C4-2B (cell line): ENCODE data around the gene CNTNAP3B.
"Not testable (repeated sequence)": the region's sequence is repeated elsewhere in the genome, so short reads cannot be mapped to it uniquely, and the experiment has no call there.

Experiments
- H3K27ac ChIP-seq: fragments of 450-650 bp; 2 replicates; pipeline ENCODE4 v1.5.1; 2017
- TF ChIP-seq, protein P1 (sequence below): fragments of 450-650 bp; conservative IDR thresholded peaks from 2 replicates; pipeline ENCODE4 v1.5.1; 2017; ENCODE audit warnings: mild to moderate bottlenecking

The CNTNAP3B gene

DNA sequence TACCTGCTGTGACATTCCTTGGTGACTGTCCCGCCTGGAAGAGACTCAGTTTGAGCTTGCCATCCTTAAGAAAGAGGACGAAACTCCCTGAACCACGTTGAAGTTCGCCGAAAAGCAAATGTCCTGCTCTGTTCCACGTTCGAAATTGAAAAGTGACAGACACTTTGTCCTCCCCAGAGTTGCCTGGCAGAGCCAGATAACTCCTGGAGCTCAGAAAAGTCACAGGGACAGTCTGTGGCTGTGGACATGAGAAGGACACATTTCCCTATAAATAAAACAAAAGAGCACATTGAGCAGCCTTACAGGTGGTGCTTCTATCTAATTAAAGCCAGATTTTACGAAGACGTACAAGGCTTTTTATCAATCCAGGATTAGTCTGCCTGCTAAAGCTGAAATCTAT is 137.6 kb downstream of the CNTNAP3B start:
- H3K27ac ChIP-seq, result not testable (repeated sequence)

DNA sequence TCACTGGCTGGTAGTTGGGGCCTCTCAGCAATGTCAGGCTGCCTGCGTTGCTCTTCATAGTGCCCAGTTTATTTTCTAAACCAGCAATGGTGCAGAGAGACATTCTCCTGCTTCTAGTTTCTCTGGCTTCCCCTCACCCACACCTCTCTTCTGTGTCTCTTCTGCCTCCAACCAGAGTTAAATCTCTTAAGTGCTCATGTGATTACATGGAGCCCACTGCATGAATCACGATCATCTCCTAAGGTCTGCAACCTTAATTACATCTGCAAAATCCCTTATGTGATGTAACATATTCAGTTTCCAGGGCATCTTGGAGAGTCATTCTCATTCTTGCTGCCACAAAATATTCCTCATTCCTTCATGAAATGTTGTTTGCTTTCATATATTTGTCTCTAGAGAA is 149.0 kb downstream of the CNTNAP3B start:
- not testable (repeated sequence) for H3K27ac ChIP-seq

DNA sequence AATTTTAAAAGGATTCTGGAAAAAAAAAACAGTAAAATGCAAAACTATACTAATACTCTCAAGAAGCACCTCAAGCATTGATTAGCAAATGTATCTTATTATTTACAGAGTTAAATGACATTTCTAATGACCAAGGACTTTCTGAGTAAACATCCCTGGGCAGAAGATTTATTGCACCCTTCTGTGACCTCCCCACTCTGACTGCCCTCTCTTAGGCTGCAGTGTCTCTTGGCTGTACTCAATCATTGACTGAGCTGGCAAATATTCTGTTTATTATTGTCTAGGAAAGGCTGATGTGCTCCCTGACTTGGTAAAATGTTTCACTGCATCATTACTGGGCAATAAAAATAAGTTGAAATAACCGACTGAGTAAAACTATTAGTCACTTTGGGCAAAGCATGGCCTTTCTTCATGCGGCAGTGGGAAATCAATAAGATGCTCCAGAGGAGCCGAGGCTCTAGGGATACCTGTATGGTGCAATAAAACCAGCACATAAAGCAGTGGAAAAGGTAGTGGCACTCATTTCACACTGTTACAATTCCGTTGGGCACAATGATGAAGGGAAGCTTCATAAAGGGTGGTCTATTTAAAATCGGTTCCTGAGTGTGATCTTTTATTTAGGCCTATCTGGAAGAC is 151.1 kb downstream of the CNTNAP3B start:
- not testable (repeated sequence) for H3K27ac ChIP-seq

DNA sequence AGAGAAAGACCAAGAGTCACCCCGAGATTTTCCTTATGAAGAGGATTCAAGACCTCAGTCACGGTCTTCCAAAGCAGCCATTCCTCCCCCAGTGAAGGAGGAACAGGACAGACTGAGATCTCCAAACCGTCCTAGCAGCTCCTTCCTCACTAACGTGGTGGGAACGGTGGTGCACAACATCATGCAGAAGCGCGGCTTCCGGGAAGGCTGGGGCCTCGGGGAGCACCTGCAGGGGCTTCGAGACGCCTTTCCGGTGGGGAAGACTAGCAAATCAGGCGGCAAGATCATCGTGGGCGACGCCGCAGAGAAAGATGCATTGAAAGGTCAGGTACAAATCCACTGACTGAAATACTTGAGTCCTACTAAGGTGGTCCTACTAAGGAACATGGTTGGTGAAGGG is 154.3 kb downstream of the CNTNAP3B start:
- not testable (repeated sequence) for H3K27ac ChIP-seq

DNA sequence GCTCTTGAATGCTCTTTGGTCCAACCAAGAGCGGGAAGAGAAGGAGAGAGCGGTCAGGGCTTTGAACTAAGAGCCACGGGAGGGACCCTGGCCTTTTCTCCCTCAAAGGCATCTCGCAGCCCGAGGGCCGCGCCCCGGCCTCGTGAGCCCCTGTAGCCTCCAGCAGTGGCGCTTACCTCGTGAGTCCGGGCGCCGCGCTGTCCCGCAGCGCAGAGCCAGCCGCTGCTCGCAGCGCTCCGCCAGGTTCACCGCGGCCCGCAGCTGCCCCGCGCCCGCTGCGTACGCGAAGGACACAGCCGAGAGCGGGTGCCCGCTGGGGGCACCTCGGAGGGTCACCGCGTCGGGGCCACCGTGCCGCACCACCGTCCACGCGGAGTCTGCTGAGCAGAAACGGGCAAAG is 176.2 kb downstream of the CNTNAP3B start:
- H3K27ac ChIP-seq, result not testable (repeated sequence)

DNA sequence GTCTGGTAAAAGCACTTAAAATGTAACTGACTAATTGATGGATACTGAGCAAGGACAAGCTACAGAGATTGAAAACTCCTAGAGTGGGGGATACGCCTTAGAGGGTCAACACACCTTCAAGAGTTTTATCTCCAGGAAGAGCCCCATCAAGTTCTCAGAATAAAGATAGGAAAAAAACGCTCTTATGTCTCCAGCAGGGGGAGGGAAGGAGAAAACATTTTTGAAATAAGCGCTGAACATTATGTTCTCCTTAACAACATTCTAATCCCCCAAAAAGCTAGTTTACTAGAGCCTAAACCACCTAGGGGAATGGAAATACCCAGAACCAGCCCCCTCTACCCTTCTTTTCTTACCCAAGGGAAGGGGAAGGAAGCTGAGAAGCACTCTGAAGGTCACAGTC is 187.5 kb downstream of the CNTNAP3B start:
- H3K27ac ChIP-seq, result not testable (repeated sequence)
- TF ChIP-seq, protein P1, sequence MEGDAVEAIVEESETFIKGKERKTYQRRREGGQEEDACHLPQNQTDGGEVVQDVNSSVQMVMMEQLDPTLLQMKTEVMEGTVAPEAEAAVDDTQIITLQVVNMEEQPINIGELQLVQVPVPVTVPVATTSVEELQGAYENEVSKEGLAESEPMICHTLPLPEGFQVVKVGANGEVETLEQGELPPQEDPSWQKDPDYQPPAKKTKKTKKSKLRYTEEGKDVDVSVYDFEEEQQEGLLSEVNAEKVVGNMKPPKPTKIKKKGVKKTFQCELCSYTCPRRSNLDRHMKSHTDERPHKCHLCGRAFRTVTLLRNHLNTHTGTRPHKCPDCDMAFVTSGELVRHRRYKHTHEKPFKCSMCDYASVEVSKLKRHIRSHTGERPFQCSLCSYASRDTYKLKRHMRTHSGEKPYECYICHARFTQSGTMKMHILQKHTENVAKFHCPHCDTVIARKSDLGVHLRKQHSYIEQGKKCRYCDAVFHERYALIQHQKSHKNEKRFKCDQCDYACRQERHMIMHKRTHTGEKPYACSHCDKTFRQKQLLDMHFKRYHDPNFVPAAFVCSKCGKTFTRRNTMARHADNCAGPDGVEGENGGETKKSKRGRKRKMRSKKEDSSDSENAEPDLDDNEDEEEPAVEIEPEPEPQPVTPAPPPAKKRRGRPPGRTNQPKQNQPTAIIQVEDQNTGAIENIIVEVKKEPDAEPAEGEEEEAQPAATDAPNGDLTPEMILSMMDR, result peak; percentile 11

DNA sequence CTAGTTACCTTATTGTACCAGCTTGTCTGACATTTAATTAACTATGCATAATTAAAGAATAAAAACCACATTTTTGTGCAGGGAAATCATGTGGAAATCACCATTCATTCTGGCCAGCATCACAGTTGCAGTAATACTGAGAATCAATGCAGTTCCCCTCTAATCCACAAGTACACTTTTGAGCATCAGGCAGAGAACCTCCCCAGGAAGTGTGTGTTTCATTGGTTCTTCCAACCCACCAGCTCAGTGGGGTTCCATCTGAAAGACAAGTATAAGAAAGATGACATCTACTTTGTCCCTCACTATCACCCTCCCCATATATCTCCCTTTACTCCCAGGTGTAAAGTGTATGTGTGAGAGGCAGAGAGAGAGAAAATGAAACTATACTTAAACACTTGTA is 191.1 kb downstream of the CNTNAP3B start:
- H3K27ac ChIP-seq, result not testable (repeated sequence)

DNA sequence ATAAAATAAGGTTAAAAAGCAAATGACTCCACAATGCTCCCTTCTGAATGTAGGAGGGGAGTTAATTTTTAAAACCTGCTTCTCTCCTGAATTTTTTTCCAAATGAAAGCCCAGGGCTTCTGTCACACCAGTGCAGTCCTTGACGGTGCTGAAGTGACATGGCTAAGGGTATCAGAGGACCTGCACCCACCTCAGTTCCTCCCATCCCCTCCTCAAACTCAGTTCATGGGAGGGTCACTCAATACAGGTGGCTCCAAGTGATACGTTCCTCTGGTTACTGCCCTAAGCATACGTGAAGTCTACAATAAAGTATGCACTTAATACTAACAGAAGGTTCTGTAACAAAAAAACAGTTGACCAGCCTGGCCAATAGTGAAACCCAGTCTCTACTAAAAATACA is 193.5 kb downstream of the CNTNAP3B start:
- H3K27ac ChIP-seq, result not testable (repeated sequence)

DNA sequence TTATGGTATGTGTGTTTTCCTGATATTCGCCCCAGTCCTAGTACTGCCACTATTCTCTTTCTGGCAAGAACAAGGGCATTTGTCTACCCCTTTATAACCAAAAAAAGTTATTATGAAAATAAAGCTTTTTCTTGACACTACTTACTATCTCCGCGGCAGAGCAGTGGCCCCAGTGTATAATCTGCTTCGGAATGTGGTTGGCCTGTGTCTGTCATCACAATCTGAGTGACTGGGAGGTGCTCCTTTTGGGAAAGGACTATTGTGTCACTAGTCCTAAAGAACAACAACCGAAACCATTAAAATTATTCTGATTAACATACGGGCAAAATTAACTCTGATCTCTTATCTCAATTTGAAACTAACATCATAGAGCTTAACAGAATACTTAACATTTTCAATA is 200.1 kb downstream of the CNTNAP3B start:
- not testable (repeated sequence) for H3K27ac ChIP-seq

DNA sequence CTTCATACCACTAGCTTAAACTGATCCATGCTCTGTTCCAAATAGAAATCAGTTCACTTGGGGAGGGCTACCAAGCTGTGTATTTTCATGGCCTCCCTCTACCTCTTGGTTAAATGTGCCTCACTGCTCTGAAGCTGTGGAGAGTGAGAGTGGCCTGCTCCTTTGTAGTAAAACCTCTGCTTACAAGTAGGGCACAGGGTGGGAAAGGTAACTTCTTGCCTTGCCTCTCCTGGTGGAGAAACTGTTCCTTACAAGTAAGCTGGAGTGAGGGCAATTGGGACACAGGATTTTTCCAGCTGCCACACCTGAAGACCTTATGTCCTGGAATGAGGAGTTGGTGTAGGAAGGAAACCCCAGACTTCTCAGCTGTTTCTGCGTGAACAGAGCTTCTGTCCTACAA is 211.9 kb downstream of the CNTNAP3B start:
- H3K27ac ChIP-seq, result not testable (repeated sequence)

DNA sequence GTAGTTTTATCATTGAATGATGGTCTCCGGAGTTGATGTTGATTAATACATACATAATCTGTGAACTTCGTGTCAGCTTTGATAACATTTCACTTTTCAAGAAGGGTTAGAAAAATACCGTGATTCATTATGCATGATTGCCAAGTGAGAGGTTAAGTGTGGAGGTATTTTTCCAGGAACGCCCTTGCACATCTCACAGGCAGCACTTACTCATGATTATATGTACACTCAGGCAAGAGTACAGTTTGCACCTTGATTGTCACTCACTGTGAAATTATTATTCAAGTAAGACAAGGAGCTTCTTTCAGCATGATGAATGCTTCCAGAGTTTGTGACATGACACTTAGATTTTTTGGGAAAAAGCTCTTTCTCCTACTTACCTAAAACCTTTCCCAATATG is 223.7 kb downstream of the CNTNAP3B start:
- H3K27ac ChIP-seq, result not testable (repeated sequence)

DNA sequence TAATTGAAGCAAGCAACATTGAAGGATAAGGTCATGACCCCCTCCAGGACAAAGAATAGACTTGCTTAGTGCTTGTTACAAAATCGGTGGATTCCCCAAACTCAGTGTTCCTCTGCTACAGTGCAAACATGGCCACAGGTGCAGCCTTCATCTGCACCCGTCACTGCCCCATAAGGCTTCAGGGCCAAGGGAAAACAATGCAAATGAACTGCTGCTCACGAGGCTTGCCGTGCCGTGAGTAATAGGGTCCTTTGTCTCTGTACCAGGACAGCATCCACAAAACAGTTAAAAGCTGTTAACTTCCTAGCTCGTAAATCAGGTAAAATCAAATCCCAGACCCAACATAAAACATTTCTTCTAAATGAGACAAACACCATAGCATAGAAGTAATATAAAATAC is 226.5 kb downstream of the CNTNAP3B start:
- H3K27ac ChIP-seq, result not testable (repeated sequence)

DNA sequence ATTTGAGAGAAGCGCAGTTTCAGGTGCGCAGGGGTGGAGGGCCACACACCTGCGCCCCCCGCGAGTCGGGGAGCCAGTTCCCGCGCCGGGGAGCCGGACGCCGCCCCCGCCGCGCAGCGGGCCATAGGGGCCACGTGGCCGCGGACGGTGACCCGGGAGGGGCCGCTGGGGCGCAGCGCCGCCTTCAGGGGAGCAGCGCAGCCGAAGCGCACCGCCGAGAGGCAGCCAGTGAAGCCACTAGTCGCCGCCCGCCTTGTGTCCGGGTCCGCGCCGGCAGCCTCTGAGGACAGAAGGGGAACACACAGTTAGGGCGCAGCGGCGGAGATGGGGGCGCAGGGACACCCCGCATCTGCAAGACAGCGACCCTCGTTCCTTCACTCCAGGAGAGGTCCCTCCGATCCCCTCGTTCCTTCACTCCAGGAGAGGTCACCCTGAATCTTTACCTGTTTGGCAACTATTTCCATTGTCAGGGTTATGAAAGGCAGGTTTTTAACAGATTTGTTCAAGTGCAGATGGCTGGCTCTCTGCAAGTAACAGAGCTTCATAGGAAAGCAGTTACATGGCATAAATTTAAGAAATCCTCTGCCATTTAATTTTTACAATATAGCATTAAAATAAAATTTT is 230.4 kb downstream of the CNTNAP3B start:
- not testable (repeated sequence) for H3K27ac ChIP-seq

DNA sequence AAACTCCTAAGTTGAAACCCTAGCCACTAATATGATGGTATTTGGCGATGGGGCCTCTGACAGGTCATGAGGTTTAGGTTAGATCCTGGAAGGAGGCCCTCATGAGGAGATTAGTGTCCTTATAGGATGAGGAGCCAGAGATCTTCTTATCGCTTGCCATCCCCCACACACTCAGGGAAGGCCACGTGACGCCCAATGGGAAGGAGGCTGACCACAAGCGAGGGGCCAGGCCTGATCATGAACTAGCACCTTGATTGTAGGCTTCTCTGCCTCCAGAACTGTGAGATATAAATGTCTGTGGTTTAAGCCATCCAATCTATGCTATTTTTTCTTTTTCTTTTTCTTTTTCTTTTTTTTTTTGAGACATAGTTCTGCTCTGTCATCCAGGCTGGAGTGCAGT is 254.7 kb downstream of the CNTNAP3B start:
- H3K27ac ChIP-seq, result not testable (repeated sequence)

DNA sequence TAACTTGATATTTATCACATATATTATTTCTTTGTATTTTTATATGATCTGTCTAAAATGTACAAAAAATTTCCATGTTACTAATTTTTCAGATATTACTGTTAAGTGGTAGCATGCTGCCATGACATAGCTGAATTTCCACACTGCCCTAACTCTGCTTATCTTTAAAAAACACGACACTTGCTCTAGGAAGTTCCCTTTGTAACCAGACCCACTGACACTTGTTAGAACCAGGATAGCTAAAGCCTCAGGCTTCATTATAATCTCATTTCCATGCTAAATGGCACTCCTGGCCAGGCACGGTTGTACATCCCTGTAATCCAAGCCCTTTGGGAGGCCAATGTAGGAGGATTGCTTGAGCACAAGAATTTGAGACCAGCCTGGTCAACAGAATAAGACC is 273.8 kb downstream of the CNTNAP3B start:
- H3K27ac ChIP-seq, result not testable (repeated sequence)

DNA sequence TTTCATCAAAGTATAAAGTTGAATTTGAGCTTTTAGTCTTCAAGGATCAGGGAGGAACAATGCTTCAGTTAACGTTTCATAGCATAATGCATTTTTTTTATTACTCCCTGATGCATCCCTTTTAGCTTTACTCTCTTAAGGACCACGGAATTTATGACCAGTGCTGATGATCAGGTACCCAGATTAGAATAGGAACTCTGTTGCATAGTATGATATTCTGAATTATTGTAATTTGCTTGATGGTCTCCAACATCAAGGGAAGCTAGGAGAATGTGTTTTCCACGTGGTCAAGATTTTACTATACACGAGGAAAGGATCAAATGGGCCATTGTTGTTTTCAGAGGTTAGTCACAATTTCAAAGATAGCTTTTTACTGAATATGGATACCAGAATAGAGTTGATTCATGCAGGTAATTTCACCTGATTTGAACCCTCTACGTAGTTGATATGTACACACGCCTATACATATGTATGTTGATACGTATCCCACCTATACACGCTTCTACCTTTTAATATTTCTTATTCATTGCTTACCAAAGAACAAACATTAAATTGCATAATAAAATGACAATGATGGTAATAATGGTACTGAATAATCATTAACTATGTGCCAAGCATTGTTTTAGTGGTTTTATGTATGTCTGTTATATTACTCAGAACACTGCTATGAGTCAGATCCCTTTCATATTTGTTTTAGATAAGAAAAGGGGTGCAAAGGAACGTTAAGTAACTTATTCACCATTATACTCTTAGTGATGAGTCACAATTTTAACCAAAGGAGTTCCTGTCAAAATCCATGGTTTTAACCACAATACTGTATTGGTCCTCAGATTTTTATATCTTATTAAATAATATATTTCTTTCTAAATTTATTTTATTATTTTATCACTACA is 277.1 kb downstream of the CNTNAP3B start:
- not testable (repeated sequence) for H3K27ac ChIP-seq

DNA sequence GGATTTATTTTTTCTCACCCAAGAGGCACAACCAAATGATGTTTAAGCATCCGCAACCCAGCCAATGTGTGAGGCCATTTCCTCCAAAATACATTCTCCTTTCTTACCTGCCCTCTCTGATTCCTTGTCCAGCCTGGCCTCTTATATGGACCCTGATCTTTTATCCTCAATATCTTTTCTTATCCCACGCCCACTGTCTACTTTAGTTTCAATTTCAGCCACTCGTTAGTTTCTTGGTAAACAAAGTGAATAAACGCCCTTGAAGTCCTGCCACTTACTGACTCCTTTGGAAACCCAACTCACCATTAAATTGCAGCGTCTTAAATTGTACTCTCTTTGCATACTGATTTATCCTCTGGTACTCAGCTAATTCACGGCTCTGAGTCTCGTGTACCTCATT is 281.4 kb downstream of the CNTNAP3B start:
- not testable (repeated sequence) for H3K27ac ChIP-seq
